ENCODE data around the gene LANCL3.

GRCh38 chrX:37580080-37580479 lies 8.6 kb downstream of the LANCL3 start:
- TF ChIP-seq, protein P1, sequence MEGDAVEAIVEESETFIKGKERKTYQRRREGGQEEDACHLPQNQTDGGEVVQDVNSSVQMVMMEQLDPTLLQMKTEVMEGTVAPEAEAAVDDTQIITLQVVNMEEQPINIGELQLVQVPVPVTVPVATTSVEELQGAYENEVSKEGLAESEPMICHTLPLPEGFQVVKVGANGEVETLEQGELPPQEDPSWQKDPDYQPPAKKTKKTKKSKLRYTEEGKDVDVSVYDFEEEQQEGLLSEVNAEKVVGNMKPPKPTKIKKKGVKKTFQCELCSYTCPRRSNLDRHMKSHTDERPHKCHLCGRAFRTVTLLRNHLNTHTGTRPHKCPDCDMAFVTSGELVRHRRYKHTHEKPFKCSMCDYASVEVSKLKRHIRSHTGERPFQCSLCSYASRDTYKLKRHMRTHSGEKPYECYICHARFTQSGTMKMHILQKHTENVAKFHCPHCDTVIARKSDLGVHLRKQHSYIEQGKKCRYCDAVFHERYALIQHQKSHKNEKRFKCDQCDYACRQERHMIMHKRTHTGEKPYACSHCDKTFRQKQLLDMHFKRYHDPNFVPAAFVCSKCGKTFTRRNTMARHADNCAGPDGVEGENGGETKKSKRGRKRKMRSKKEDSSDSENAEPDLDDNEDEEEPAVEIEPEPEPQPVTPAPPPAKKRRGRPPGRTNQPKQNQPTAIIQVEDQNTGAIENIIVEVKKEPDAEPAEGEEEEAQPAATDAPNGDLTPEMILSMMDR (conservative IDR thresholded peaks at IDR 0.05; ENCODE audit: low read depth, low read length): no peak
- no peak for TF ChIP-seq EZH2 (IDR thresholded peaks at IDR 0.05; ENCODE audit: borderline replicate concordance, low read depth, low read length, poor library complexity, severe bottlenecking)
